GM12874 (cell line): ENCODE results near the gene ZNF280B.

Experiments used
- CTCF ChIP-seq: IDR thresholded peaks from 2 replicates; pipeline ENCODE4 v1.5.1; 2011; ENCODE audit warnings: low read depth, mild to moderate bottlenecking, control low read depth, low read length, moderate library complexity; ENCODE audit not compliant: insufficient read depth

The ZNF280B gene

DNA sequence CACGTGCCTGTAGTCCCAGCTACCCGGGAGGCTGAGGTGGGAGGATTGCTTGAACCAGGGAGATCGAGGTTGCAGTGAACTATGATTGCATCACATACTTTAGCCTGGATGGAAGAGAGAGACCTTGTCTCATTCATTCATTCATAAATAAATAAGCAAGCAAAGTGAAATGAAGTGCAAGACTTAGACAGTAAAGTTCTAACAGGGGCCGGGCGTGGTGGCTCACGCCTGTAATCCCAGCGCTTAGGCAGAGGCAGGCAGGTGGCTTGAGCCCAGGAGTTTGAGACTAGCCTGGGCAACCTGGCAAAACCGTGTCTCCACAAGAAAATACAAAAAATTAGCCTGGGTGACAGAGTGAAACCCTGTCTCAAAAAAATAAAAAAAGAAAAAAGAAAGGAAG, 13.1 kb upstream of the ZNF280B start:
- no peak for TF ChIP-seq CTCF

DNA sequence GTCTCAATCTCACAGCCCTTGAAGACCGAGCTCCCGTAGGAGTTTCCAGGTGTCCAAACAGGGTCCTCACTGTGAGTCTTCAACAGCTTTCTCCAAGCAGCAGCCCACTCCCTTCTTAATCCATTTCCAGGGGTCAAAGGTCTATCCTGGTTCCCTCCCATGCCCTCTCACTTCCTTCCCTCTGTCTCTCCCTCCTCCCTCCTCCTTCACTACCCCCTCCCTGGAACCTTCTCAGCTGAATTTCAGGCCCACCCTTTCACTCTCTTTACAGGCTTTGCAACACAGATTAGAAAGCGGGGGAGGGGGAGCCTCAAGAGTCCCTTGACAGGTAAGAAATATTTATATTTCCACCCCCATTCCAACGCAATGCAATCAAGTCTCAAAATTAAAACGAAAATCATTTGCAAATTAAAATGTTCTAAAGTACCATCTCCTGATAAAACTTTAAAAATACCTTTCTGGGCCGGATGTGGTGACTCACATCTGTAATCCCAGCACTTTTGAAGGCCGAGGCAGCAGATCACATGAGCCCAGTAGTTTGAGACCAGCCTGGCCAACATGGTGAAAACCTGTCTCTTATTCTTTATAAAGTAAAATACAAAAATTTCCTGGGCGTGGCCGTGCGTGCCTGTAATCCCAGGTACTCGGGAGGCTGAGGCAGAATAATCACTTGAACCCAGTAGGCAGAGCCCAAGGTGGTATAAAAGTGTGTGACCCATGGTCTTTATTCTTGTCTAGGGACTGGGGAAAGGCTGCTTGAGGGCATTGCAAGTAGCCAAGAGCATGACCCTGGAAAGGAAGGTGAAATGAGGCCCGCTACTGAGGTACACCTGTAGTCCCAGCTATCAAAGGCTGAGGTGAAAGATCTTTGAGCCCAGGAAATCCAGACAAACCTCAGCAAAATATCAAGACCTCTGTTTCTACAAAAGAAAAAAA, 12.4 kb upstream of the ZNF280B start:
- no peak for TF ChIP-seq CTCF

DNA sequence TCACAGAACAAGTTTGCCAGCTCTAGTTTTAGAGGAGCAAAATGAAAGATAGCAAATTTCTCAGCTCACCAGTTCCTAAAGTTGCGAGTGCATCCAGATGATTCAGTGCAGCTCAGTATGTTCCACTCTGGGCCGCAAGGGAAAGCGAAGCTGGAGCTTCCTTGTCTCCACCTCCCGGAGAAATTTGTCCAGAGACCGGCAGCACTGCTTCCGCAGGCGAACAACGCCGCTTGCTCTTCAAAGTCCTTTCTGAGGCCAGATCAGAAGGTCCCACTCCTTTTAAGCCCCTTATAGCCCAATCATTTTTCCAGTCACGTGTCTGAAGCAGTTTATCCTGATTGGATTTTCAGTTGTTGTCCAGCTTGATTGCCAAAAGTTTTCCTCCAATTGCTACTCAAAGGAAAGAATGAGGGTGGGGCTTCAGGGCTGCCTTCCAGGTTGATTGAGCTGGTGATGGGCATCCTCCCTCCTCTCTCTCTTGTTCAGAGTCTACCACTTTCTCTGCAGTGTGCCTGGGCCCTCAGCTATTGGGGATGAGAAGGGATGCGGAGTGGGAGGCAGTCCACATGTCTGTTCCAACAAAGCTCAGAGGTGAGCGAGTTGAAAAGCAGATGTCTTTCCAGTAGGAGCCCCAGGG, 11.6 kb upstream of the ZNF280B start, which contains the start of gene ZNF280A:
ZNF280A (minus strand) TSS at position 251 of the 637 bp plus-strand sequence. CDS start 4,640 bp downstream, outside the sequence.
- TF ChIP-seq CTCF: no peak

- TF ChIP-seq CTCF: no peak
Observed at GRCh38 chr22:22519591-22519990, 11.0 kb upstream of the ZNF280B start.

- TF ChIP-seq CTCF: no peak
Observed at GRCh38 chr22:22516992-22517391, 8.4 kb upstream of the ZNF280B start.

GRCh38 chr22:22515890-22516289, 7.3 kb upstream of the ZNF280B start:
- TF ChIP-seq CTCF: no peak

- no peak for TF ChIP-seq CTCF
Observed at GRCh38 chr22:22513619-22514018, 5.1 kb upstream of the ZNF280B start.
